ENCODE measurements around the gene CENATAC.

DNA sequence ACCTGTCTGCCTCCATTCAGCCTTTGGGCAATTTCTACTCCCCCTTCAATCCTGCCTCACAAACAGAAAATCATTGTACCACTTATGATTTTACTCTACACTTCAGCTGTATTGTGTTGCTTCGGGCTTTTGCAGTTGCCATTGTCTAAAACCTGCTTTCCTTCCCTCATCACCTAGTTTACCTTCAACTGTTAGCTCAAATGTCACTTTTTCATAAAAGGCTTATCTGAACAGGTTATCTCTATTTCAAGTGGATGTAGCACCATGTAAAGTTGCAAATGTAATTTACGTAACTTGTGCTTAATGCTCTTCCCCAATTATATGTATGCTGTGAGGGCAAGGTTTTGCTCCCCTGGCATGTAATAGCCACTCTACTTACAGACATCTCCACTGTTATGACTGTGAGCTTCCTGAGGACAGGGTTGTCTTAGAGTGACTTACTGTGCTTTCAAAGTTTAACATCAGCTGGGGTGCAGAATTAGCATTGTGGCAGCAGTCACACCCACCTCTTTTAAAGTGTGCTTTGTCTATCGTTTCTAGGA is 14.8 kb downstream of the CENATAC start:
- TF ChIP-seq, protein P1, sequence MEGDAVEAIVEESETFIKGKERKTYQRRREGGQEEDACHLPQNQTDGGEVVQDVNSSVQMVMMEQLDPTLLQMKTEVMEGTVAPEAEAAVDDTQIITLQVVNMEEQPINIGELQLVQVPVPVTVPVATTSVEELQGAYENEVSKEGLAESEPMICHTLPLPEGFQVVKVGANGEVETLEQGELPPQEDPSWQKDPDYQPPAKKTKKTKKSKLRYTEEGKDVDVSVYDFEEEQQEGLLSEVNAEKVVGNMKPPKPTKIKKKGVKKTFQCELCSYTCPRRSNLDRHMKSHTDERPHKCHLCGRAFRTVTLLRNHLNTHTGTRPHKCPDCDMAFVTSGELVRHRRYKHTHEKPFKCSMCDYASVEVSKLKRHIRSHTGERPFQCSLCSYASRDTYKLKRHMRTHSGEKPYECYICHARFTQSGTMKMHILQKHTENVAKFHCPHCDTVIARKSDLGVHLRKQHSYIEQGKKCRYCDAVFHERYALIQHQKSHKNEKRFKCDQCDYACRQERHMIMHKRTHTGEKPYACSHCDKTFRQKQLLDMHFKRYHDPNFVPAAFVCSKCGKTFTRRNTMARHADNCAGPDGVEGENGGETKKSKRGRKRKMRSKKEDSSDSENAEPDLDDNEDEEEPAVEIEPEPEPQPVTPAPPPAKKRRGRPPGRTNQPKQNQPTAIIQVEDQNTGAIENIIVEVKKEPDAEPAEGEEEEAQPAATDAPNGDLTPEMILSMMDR (IDR thresholded peaks at IDR 0.05; ENCODE audit: borderline replicate concordance, extremely low read depth, low read length, poor library complexity, severe bottlenecking), result no peak
- no peak for TF ChIP-seq EZH2 (IDR thresholded peaks at IDR 0.05; ENCODE audit: borderline replicate concordance, low read depth, low read length, severe bottlenecking)
